ENCODE measurements around the gene SKAP1.

Gene SKAP1

GRCh38 chr17:48161127-48161905, 268.7 kb downstream of the SKAP1 start:
- no peak for DNase-seq

GRCh38 chr17:48160177-48161081, 269.6 kb downstream of the SKAP1 start:
- peak; percentile 100 for DNase-seq

- peak; percentile 38 for DNase-seq
Observed at GRCh38 chr17:48159232-48159631, 270.8 kb downstream of the SKAP1 start.

- peak; percentile 86 for DNase-seq
Observed at GRCh38 chr17:48155889-48156611, 274.0 kb downstream of the SKAP1 start.

GRCh38 chr17:48153691-48154358, 276.2 kb downstream of the SKAP1 start:
- peak; percentile 87 for DNase-seq

GRCh38 chr17:48152289-48152688, 277.7 kb downstream of the SKAP1 start:
- DNase-seq, result no peak

GRCh38 chr17:48151220-48151619, 278.8 kb downstream of the SKAP1 start:
- no peak for DNase-seq

GRCh38 chr17:48150597-48151001, 279.4 kb downstream of the SKAP1 start:
- DNase-seq, result no peak

GRCh38 chr17:48149787-48150463, 280.1 kb downstream of the SKAP1 start:
- no peak for DNase-seq

- DNase-seq, result peak; percentile 34
Observed at GRCh38 chr17:48148854-48149786, 280.9 kb downstream of the SKAP1 start.

- no peak for DNase-seq
Observed at GRCh38 chr17:48148029-48148770, 281.8 kb downstream of the SKAP1 start.

- DNase-seq, result no peak
Observed at GRCh38 chr17:48144976-48145798, 284.8 kb downstream of the SKAP1 start.

- no peak for DNase-seq
Observed at GRCh38 chr17:48144231-48144630, 285.8 kb downstream of the SKAP1 start.

- DNase-seq, result peak; percentile 52
Observed at GRCh38 chr17:48143629-48144028, 286.4 kb downstream of the SKAP1 start.

- DNase-seq, result no peak
Observed at GRCh38 chr17:48139944-48140343, 290.1 kb downstream of the SKAP1 start.

- DNase-seq, result no peak
Observed at GRCh38 chr17:48137656-48138055, 292.4 kb downstream of the SKAP1 start.

GRCh38 chr17:48134912-48135480, 295.0 kb downstream of the SKAP1 start:
- DNase-seq, result no peak

GRCh38 chr17:48132385-48132784, 297.6 kb downstream of the SKAP1 start:
- no peak for DNase-seq
